ENCODE data around the gene SEM1. TPM values are rescaled to one million over a fixed set of nuclear protein-coding genes. Genes with fewer than 3 reads are reported as not detected.

SEM1 gene
- total and polyA plus RNA-seq, 2 donors (not counting 3 experiments of a cell fraction or from before 2014, with no cell fraction given), result 16.7 to 81.6 TPM

GRCh38 chr7:96649981-96650380 lies 59.7 kb downstream of the SEM1 start:
- BruUV-seq (replicated peaks), result no TSS peak
- ChIA-PET POLR2A (no interaction called here), CTCF (no interaction called here)
- H4K20me1 ChIP-seq (replicated peaks; ENCODE audit: control insufficient read depth, extremely low read depth, insufficient read depth, low read length), result no peaks in the 10 kb centered on the region
- H3K9ac ChIP-seq (replicated peaks; ENCODE audit: extremely low read depth, insufficient read depth, low read length), result no peak overlapping the region
- H3K4me2 ChIP-seq (ENCODE audit: insufficient read depth, low read length), result no peak overlapping the region
- FAIRE-seq (no peak), DNase-seq (ENCODE audit: low read depth, low spot score) (no peak)
- no peaks in the 10 kb centered on the region for H3K79me2 ChIP-seq (ENCODE audit: control insufficient read depth, insufficient read depth, low read length)
- H3K4me3 ChIP-seq (replicated peaks in 1 of 3; ENCODE audit: insufficient read depth in 1 of 3, low read depth in 1 of 3, low read length in 3 of 3), result no peak overlapping the region
- no peaks in the 10 kb centered on the region for H3K27me3 ChIP-seq (ENCODE audit: control insufficient read depth in 2 of 2, insufficient read depth in 2 of 2, low read length in 2 of 2)
- no peak overlapping the region for H2AFZ ChIP-seq (ENCODE audit: low read depth, low read length)
- TF ChIP-seq CTCF (IDR thresholded peaks at IDR 0.05; ENCODE audit: extremely low read depth in 1 of 2, insufficient read depth in 1 of 2, low read depth in 1 of 2, low read length in 2 of 2) (no peak), MYC (IDR thresholded peaks at IDR 0.05; ENCODE audit: low read depth, low read length) (no peak), POLR2AphosphoS5 (IDR thresholded peaks at IDR 0.05; ENCODE audit: insufficient read depth, low read depth, low read length) (no peak), EZH2 (IDR thresholded peaks at IDR 0.05; ENCODE audit: borderline replicate concordance, low read depth, low read length, severe bottlenecking) (no peak), JUN (IDR thresholded peaks at IDR 0.05; ENCODE audit: borderline replicate concordance, insufficient read depth, insufficient read length, low read depth) (no peak), FOS (IDR thresholded peaks at IDR 0.05; ENCODE audit: borderline replicate concordance, insufficient read depth, low read length) (no peak)
- intact Hi-C loops (cut with micrococcal nuclease), result no loop called here
- H3K9me1 ChIP-seq (replicated peaks; ENCODE audit: control insufficient read depth, extremely low read depth, insufficient read depth, low read length), result no peaks in the 10 kb centered on the region
- dilution Hi-C loops (cut with MboI; ENCODE audit: extremely low pct_ligation_motif_present, low sequenced_read_pairs), result no loop called here
- no peaks in the 10 kb centered on the region for H3K36me3 ChIP-seq (ENCODE audit: control insufficient read depth in 2 of 2, extremely low read depth in 1 of 2, insufficient read depth in 2 of 2, low read length in 2 of 2)
- H3K9me3 ChIP-seq (replicated peaks; ENCODE audit: control insufficient read depth, insufficient read depth, low read length), result no peaks in the 10 kb centered on the region
- H3K4me1 ChIP-seq (ENCODE audit: control insufficient read depth, extremely low read depth, insufficient read depth, low read length), result no peaks in the 10 kb centered on the region
- no peak overlapping the region for H3K27ac ChIP-seq (ENCODE audit: insufficient read depth, low read depth, low read length)

GRCh38 chr7:96648784-96649183 lies 60.9 kb downstream of the SEM1 start:
- H3K27me3 ChIP-seq (ENCODE audit: control insufficient read depth in 2 of 2, insufficient read depth in 2 of 2, low read length in 2 of 2), result no peaks in the 10 kb centered on the region
- BruUV-seq (replicated peaks), result no TSS peak
- no peak overlapping the region for H3K4me2 ChIP-seq (ENCODE audit: insufficient read depth, low read length)
- no peak overlapping the region for H3K9ac ChIP-seq (replicated peaks; ENCODE audit: extremely low read depth, insufficient read depth, low read length)
- no peak overlapping the region for H3K27ac ChIP-seq (ENCODE audit: insufficient read depth, low read depth, low read length)
- no peak overlapping the region for H2AFZ ChIP-seq (ENCODE audit: low read depth, low read length)
- H3K36me3 ChIP-seq (ENCODE audit: control insufficient read depth in 2 of 2, extremely low read depth in 1 of 2, insufficient read depth in 2 of 2, low read length in 2 of 2), result no peaks in the 10 kb centered on the region
- FAIRE-seq (no peak), DNase-seq (ENCODE audit: low read depth, low spot score) (no peak)
- H3K9me1 ChIP-seq (replicated peaks; ENCODE audit: control insufficient read depth, extremely low read depth, insufficient read depth, low read length), result no peaks in the 10 kb centered on the region
- intact Hi-C loops (cut with micrococcal nuclease), result no loop called here
- no peaks in the 10 kb centered on the region for H3K4me1 ChIP-seq (ENCODE audit: control insufficient read depth, extremely low read depth, insufficient read depth, low read length)
- no peak overlapping the region for H3K4me3 ChIP-seq (replicated peaks in 1 of 3; ENCODE audit: insufficient read depth in 1 of 3, low read depth in 1 of 3, low read length in 3 of 3)
- no peaks in the 10 kb centered on the region for H3K79me2 ChIP-seq (ENCODE audit: control insufficient read depth, insufficient read depth, low read length)
- TF ChIP-seq FOS (IDR thresholded peaks at IDR 0.05; ENCODE audit: borderline replicate concordance, insufficient read depth, low read length), result no peak
- no peak for TF ChIP-seq CTCF (IDR thresholded peaks at IDR 0.05; ENCODE audit: extremely low read depth in 1 of 2, insufficient read depth in 1 of 2, low read depth in 1 of 2, low read length in 2 of 2)
- TF ChIP-seq MYC (IDR thresholded peaks at IDR 0.05; ENCODE audit: low read depth, low read length), result no peak
- TF ChIP-seq EZH2 (IDR thresholded peaks at IDR 0.05; ENCODE audit: borderline replicate concordance, low read depth, low read length, severe bottlenecking), result no peak
- TF ChIP-seq JUN (IDR thresholded peaks at IDR 0.05; ENCODE audit: borderline replicate concordance, insufficient read depth, insufficient read length, low read depth), result no peak
- no peak for TF ChIP-seq MAX (IDR thresholded peaks at IDR 0.05; ENCODE audit: insufficient read depth, insufficient read length)
- no peak for TF ChIP-seq POLR2AphosphoS5 (IDR thresholded peaks at IDR 0.05; ENCODE audit: insufficient read depth, low read depth, low read length)
- TF ChIP-seq GATA2 (IDR thresholded peaks at IDR 0.05; ENCODE audit: insufficient read depth, insufficient read length, low read depth, low read length), result no peak
- no peak for TF ChIP-seq POLR2A (IDR thresholded peaks at IDR 0.05; ENCODE audit: low read depth, low read length)
- dilution Hi-C loops (cut with MboI; ENCODE audit: extremely low pct_ligation_motif_present, low sequenced_read_pairs), result no loop called here
- ChIA-PET CTCF (no interaction called here), POLR2A (no interaction called here)
- H4K20me1 ChIP-seq (replicated peaks; ENCODE audit: control insufficient read depth, extremely low read depth, insufficient read depth, low read length), result no peaks in the 10 kb centered on the region
- no peaks in the 10 kb centered on the region for H3K9me3 ChIP-seq (replicated peaks; ENCODE audit: control insufficient read depth, insufficient read depth, low read length)
